ENCODE results near the gene FERMT3. TPM values are rescaled to one million over a fixed set of nuclear protein-coding genes. Genes with fewer than 3 reads are reported as not detected.

FERMT3 gene
- total and polyA plus RNA-seq, 2 of the 13 experiments (the other 11 are each of a cell fraction or from before 2014, with no cell fraction given), result 0.29 TPM; not detected in 1

GRCh38 chr11:64233913-64234586 is 27.5 kb downstream of the FERMT3 start, which contains the start of gene VEGFB (continued):
- no peak; the same call in 1 of the 2 replicates for TF ChIP-seq MXD1 (CRISPR knock-in tag; IDR thresholded peaks at IDR 0.05)
- 0 out of 2 replicates have a peak, but pooled peaks have one; percentile 18 for TF ChIP-seq ZNF501 (CRISPR knock-in tag; IDR thresholded peaks at IDR 0.05)
- peak; percentile 34; the same call in 1 of the 2 replicates for TF ChIP-seq ZNF788 (CRISPR knock-in tag; IDR thresholded peaks at IDR 0.05; ENCODE audit: borderline replicate concordance)
- no peak for TF ChIP-seq PRDM10 (CRISPR knock-in tag; IDR thresholded peaks at IDR 0.05; ENCODE audit: low read depth)
- 0 out of 2 replicates have a peak, but pooled peaks have one; percentile 45 for TF ChIP-seq ZNF879 (CRISPR knock-in tag; IDR thresholded peaks at IDR 0.05)
- no peak for TF ChIP-seq E2F2 (CRISPR knock-in tag; IDR thresholded peaks at IDR 0.05; ENCODE audit: borderline replicate concordance)
- TF ChIP-seq SKI (IDR thresholded peaks at IDR 0.05; ENCODE audit: partially characterized antibody), result no peak
- no peak for TF ChIP-seq THRA (CRISPR knock-in tag; IDR thresholded peaks at IDR 0.05; ENCODE audit: borderline replicate concordance)
- no peak for TF ChIP-seq GFI1 (CRISPR knock-in tag; IDR thresholded peaks at IDR 0.05; ENCODE audit: borderline replicate concordance)
- no peak for TF ChIP-seq BRCA1 (CRISPR knock-in tag; IDR thresholded peaks at IDR 0.05)
- no peak for TF ChIP-seq TBX3 (IDR thresholded peaks at IDR 0.05; ENCODE audit: borderline replicate concordance)
- TF ChIP-seq AGO2 (optimal IDR thresholded peaks at IDR 0.05; ENCODE audit: low read depth, low read length), result peak; percentile 78
- TF ChIP-seq SKIL (CRISPR knock-in tag; IDR thresholded peaks at IDR 0.05; ENCODE audit: borderline replicate concordance), result 0 out of 2 replicates have a peak, but pooled peaks have one; percentile 38
- no peak for TF ChIP-seq ZEB1 (IDR thresholded peaks at IDR 0.05; ENCODE audit: insufficient replicate concordance, low read depth)
- TF ChIP-seq DRAP1 (CRISPR knock-in tag; IDR thresholded peaks at IDR 0.05), result 0 out of 2 replicates have a peak, but pooled peaks have one; percentile 41
- no peak for TF ChIP-seq TIGD3 (CRISPR knock-in tag; IDR thresholded peaks at IDR 0.05; ENCODE audit: borderline replicate concordance)
- TF ChIP-seq ZNF317 (CRISPR knock-in tag; IDR thresholded peaks at IDR 0.05), result no peak
